Nephron progenitor cell (in vitro differentiated cells): ENCODE data around the gene LENG9.

Source experiments
- DNase-seq: peaks from one replicate; pipeline ENCODE4 v3.0.0; 2021
- H3K27ac Mint-ChIP-seq: 2 replicates; pipeline ENCODE4 v1.8.0; 2021; ENCODE audit warnings: mild to moderate bottlenecking, moderate library complexity, mixed read lengths
- H3K27me3 Mint-ChIP-seq: 2 replicates; pipeline ENCODE4 v1.8.0; 2021; ENCODE audit warnings: mild to moderate bottlenecking, low read depth, mixed read lengths; ENCODE audit not compliant: poor library complexity
- H3K36me3 Mint-ChIP-seq: 2 replicates; pipeline ENCODE4 v1.8.0; 2021; ENCODE audit warnings: low read depth, mixed read lengths
- H3K4me1 Mint-ChIP-seq: 2 replicates; pipeline ENCODE4 v1.8.0; 2021; ENCODE audit warnings: mixed read lengths
- H3K4me3 Mint-ChIP-seq: 2 replicates; pipeline ENCODE4 v1.8.0; 2021; ENCODE audit warnings: mild to moderate bottlenecking, moderate library complexity, mixed read lengths
- H3K9me3 Mint-ChIP-seq: 2 replicates; pipeline ENCODE4 v1.8.0; 2021; ENCODE audit warnings: mild to moderate bottlenecking, moderate library complexity, mixed read lengths
- TF ChIP-seq, protein P1 (sequence below): fragments of 200-600 bp; sonication (generic); IDR thresholded peaks from 2 replicates; pipeline ENCODE4 v1.5.0; 2021; ENCODE audit warnings: antibody characterized with exemption

LENG9 gene

DNA sequence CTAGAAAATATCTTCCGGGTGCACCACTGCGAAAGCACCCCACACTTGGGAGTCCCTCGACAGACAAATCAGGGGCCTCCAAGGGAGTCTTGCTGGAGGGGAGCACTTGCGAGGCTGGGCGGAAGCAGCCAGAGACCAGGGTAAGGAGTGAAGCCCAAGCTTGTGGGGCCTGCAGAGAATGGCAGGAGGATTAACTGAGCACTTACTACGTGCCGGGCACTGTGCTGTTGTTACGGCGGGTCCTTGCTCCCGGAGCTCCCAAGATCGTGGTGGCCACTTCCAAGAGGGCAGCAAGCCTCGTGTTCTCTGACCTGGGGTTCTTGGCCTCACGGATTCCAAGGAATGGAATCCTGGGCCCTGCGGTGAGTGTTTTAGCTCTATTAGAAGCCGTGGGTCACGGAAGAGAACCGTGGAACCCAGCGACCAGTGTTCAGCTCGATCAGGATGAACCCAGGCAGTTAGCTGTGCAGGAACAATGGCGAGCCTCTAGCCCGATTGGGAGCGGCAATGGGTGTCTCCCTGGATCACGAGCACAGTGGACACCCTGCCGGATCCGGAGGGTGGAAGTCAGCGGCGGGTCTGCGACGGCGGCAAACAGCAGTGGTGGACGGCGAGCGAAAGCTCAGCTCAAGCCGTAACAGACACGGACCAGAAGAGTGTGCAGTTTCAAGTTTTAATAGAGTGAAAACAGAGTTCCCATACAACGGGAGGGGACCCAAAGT is 38.8 kb downstream of the LENG9 start:
- no peaks in the 10 kb centered on the region for H3K9me3 Mint-ChIP-seq
- TF ChIP-seq, protein P1, sequence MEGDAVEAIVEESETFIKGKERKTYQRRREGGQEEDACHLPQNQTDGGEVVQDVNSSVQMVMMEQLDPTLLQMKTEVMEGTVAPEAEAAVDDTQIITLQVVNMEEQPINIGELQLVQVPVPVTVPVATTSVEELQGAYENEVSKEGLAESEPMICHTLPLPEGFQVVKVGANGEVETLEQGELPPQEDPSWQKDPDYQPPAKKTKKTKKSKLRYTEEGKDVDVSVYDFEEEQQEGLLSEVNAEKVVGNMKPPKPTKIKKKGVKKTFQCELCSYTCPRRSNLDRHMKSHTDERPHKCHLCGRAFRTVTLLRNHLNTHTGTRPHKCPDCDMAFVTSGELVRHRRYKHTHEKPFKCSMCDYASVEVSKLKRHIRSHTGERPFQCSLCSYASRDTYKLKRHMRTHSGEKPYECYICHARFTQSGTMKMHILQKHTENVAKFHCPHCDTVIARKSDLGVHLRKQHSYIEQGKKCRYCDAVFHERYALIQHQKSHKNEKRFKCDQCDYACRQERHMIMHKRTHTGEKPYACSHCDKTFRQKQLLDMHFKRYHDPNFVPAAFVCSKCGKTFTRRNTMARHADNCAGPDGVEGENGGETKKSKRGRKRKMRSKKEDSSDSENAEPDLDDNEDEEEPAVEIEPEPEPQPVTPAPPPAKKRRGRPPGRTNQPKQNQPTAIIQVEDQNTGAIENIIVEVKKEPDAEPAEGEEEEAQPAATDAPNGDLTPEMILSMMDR = no peak
- peaks cover 42% of the 10 kb centered on the region for H3K27me3 Mint-ChIP-seq

DNA sequence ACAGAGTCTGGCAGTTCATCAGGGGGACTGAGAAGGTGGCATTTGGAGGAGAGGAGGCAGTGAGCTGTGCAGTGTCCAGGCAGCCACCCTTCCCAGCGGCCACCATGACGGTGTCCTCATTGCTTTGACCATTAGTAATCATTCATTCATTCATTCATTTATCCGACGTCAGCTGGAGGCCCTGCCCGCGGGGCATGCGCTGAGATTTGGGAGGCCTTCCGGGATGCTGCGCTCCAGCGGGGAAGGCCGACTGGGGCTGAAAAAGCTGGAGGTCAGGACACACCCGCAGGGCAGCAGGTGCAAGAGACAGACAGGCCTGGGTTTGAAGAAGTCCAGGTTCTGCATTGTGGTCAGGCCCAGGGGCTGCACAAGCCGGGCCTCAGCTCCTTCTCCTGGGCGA is 39.4 kb downstream of the LENG9 start:
- H3K4me3 Mint-ChIP-seq = no peak overlapping the region
- peaks cover 19% of the 10 kb centered on the region for H3K4me1 Mint-ChIP-seq
- no peak for DNase-seq
- TF ChIP-seq, protein P1 = no peak
- peaks cover 48% of the 10 kb centered on the region for H3K27me3 Mint-ChIP-seq
- H3K27ac Mint-ChIP-seq = no peak overlapping the region
- no peaks in the 10 kb centered on the region for H3K36me3 Mint-ChIP-seq
- no peaks in the 10 kb centered on the region for H3K9me3 Mint-ChIP-seq

More for the DNA sequence above, 38.8 kb downstream of the LENG9 start:
- no peak for DNase-seq
- Mint-ChIP-seq H3K27ac (peak overlapping the region; percentile 25), H3K36me3 (no peaks in the 10 kb centered on the region), H3K4me3 (no peak overlapping the region), H3K4me1 (peaks cover 18% of the 10 kb centered on the region)

DNA sequence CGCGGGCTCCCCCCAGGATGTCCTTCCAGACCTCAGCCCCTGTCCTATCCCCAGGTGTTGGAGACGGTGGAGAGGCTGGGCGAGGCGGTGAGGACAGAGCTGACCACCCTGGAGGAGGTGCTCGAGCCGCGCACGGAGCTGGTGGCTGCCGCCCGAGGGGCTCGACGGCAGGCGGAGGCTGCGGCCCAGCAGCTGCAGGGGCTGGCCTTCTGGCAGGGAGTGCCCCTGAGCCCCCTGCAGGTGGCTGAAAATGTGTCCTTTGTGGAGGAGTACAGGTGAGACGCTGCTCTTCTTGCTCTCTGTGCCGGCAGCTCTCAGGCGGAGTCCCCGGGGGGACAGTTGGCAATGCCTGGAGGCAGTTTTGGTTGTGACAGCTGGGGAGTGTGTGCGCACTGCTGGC is 41.4 kb downstream of the LENG9 start:
- DNase-seq = no peak
- H3K4me1 Mint-ChIP-seq = peaks cover 31% of the 10 kb centered on the region
- H3K9me3 Mint-ChIP-seq = no peaks in the 10 kb centered on the region
- no peak overlapping the region for H3K4me3 Mint-ChIP-seq
- peaks cover 61% of the 10 kb centered on the region for H3K27me3 Mint-ChIP-seq
- no peak overlapping the region for H3K27ac Mint-ChIP-seq
- no peaks in the 10 kb centered on the region for H3K36me3 Mint-ChIP-seq
- TF ChIP-seq, protein P1 = no peak

DNA sequence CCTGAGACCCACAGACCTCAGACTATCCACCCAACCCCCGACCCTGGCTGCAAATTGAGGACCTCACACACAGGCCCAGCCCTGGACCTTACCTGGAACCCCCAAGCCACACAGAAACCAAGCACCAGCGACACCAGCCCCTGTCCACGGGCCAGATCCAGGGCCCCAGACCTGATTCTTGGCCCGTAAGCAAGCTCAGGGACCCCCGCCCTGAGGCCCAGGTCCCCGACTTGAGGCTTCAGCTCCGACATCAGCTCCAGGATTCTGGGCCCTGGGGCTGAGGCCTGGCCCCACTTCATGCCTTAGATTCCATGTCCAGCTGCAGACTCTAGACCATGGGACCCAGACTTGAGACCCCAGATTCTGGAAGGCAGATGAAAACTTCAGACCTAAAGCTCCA is 42.1 kb downstream of the LENG9 start:
- peaks cover 31% of the 10 kb centered on the region for H3K4me1 Mint-ChIP-seq
- H3K9me3 Mint-ChIP-seq = no peaks in the 10 kb centered on the region
- H3K27me3 Mint-ChIP-seq = peaks cover 63% of the 10 kb centered on the region
- H3K4me3 Mint-ChIP-seq = no peak overlapping the region
- no peaks in the 10 kb centered on the region for H3K36me3 Mint-ChIP-seq
- H3K27ac Mint-ChIP-seq = no peak overlapping the region
- TF ChIP-seq, protein P1 = no peak
- no peak for DNase-seq

DNA sequence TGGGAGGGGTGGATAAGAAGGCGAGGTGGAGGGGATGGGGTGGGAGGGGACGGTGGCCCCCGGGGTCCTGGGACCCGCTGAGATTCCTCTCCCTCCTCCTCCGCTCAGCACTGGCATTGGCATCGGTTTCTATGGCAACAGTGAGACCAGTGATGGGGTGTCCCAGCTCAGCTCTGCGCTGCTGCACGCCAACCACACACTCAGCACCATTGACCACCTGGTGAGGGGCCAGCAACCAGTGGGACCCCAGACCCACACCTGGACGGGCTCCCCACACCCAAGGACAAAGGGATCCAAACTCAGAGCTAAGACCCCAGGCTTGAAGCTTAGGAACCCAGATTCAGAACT is 42.4 kb downstream of the LENG9 start:
- H3K27ac Mint-ChIP-seq = no peak overlapping the region
- H3K4me1 Mint-ChIP-seq = peaks cover 30% of the 10 kb centered on the region
- H3K9me3 Mint-ChIP-seq = no peaks in the 10 kb centered on the region
- no peaks in the 10 kb centered on the region for H3K36me3 Mint-ChIP-seq
- no peak overlapping the region for H3K4me3 Mint-ChIP-seq
- no peak for DNase-seq
- TF ChIP-seq, protein P1 = no peak
- H3K27me3 Mint-ChIP-seq = peaks cover 65% of the 10 kb centered on the region
